ENCODE measurements around the gene LRIG1. TPM values are rescaled to one million over a fixed set of nuclear protein-coding genes. Genes with fewer than 3 reads are reported as not detected.

LRIG1 gene
- total RNA-seq, 1 experiment from 2014 or later: 5.3 TPM

DNA sequence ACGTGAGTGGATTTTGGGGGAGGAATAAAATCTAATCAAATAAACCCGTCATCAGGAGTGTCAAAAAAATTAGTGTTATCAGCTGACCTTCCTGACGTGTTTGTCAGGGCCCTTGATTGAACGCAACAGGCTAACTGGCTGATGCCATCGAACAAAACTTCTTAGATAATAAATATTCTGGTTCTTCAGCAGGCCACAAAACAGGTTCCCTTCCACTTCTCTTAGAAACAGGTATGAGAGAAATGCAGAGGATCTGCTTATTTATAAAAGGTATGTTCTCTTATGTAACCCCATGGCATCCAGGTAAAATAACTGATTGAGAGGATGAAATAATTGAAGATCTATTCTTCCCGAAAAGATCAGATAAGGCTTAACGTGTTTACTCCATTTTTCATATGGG lies 7.6 kb upstream of the LRIG1 start:
- in situ Hi-C loops (cut with HindIII; ENCODE audit: low pct_unique_long_range_greater_than_20kb, low sequenced_read_pairs) (no loop called here), intact Hi-C loops (cut with micrococcal nuclease; ENCODE audit: unreplicated experiment) (no loop called here)
- BruUV-seq (replicated peaks): no TSS peak
- Histone ChIP-seq H3K4me3 (ENCODE audit: low read depth in 2 of 2, low read length in 2 of 2) (no peak overlapping the region), H3K27me3 (ENCODE audit: control insufficient read depth, insufficient read depth, low read length) (no peaks in the 10 kb centered on the region), H3K27ac (ENCODE audit: low read length) (no peak overlapping the region), H3K9me3 (ENCODE audit: control insufficient read depth, insufficient read depth, low read depth, low read length) (no peaks in the 10 kb centered on the region), H3K4me1 (ENCODE audit: control insufficient read depth, insufficient read depth, low read length) (no peaks in the 10 kb centered on the region), H3K36me3 (ENCODE audit: control insufficient read depth, insufficient read depth, low read length) (no peaks in the 10 kb centered on the region)
- TF ChIP-seq TCF7L2 (IDR thresholded peaks at IDR 0.05; ENCODE audit: low read depth, low read length) (no peak), SIN3A (IDR thresholded peaks at IDR 0.05; ENCODE audit: borderline replicate concordance, insufficient read depth, low read depth, low read length) (no peak), POLR2AphosphoS5 (IDR thresholded peaks at IDR 0.05; ENCODE audit: low read depth, low read length) (no peak)
- TF ChIP-seq, protein P1, sequence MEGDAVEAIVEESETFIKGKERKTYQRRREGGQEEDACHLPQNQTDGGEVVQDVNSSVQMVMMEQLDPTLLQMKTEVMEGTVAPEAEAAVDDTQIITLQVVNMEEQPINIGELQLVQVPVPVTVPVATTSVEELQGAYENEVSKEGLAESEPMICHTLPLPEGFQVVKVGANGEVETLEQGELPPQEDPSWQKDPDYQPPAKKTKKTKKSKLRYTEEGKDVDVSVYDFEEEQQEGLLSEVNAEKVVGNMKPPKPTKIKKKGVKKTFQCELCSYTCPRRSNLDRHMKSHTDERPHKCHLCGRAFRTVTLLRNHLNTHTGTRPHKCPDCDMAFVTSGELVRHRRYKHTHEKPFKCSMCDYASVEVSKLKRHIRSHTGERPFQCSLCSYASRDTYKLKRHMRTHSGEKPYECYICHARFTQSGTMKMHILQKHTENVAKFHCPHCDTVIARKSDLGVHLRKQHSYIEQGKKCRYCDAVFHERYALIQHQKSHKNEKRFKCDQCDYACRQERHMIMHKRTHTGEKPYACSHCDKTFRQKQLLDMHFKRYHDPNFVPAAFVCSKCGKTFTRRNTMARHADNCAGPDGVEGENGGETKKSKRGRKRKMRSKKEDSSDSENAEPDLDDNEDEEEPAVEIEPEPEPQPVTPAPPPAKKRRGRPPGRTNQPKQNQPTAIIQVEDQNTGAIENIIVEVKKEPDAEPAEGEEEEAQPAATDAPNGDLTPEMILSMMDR (IDR thresholded peaks at IDR 0.05): no peak
- TF ChIP-seq, protein P2, sequence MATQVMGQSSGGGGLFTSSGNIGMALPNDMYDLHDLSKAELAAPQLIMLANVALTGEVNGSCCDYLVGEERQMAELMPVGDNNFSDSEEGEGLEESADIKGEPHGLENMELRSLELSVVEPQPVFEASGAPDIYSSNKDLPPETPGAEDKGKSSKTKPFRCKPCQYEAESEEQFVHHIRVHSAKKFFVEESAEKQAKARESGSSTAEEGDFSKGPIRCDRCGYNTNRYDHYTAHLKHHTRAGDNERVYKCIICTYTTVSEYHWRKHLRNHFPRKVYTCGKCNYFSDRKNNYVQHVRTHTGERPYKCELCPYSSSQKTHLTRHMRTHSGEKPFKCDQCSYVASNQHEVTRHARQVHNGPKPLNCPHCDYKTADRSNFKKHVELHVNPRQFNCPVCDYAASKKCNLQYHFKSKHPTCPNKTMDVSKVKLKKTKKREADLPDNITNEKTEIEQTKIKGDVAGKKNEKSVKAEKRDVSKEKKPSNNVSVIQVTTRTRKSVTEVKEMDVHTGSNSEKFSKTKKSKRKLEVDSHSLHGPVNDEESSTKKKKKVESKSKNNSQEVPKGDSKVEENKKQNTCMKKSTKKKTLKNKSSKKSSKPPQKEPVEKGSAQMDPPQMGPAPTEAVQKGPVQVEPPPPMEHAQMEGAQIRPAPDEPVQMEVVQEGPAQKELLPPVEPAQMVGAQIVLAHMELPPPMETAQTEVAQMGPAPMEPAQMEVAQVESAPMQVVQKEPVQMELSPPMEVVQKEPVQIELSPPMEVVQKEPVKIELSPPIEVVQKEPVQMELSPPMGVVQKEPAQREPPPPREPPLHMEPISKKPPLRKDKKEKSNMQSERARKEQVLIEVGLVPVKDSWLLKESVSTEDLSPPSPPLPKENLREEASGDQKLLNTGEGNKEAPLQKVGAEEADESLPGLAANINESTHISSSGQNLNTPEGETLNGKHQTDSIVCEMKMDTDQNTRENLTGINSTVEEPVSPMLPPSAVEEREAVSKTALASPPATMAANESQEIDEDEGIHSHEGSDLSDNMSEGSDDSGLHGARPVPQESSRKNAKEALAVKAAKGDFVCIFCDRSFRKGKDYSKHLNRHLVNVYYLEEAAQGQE (IDR thresholded peaks at IDR 0.05; ENCODE audit: insufficient read depth in 1 of 2, low read depth in 2 of 2, low read length in 1 of 2): no peak
- ATAC-seq: no peak
- ChIA-PET POLR2A (no interaction called here), CTCF (no interaction called here)
- no peak for DNase-seq (ENCODE audit: low read depth, low spot score)

DNA sequence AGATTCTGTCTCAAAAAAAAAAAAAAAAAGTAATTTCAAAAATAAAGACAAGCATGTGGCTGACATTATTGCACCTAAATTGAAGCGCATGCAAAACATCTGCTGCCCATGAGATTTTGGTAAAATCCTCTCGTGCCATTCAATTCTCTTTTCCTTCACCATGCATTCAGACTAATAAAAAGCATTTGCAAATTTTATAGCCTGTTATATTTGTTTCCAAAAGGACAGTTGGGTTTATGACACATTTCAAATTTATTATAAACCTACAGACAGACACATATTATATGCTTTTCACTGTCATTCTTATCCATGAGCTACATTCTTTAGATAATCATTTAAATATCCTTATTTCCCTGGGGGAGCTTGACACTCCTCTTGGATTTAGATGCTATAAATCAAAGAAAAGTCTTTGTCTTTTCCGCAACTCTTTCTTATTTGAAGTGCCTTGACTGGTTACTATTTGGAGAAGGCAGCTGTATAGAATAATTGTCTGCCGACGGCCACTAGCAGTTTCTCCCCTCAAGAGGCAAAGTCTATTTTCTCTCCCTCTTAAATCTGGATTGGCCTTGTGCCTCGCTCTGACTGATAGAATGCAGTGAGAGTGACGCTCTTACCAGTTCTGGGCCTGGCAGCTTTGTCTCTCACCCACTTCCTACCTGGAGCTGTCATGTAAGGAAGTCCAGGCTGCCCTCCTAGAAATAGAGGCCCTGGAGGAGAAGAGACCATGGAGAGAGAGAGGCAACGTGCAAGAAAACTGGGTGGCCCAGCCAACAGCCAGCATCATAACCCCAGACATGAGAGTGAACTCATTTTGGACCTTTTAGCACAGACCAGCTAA lies 6.8 kb upstream of the LRIG1 start:
- ChIA-PET CTCF (no interaction called here), POLR2A (no interaction called here)
- H3K36me3 ChIP-seq (ENCODE audit: control insufficient read depth, insufficient read depth, low read length): no peaks in the 10 kb centered on the region
- in situ Hi-C loops (cut with HindIII; ENCODE audit: low pct_unique_long_range_greater_than_20kb, low sequenced_read_pairs): no loop called here
- TF ChIP-seq POLR2AphosphoS5 (IDR thresholded peaks at IDR 0.05; ENCODE audit: low read depth, low read length) (no peak), TCF7L2 (IDR thresholded peaks at IDR 0.05; ENCODE audit: low read depth, low read length) (no peak), SIN3A (IDR thresholded peaks at IDR 0.05; ENCODE audit: borderline replicate concordance, insufficient read depth, low read depth, low read length) (no peak)
- TF ChIP-seq, protein P1 (IDR thresholded peaks at IDR 0.05): no peak
- TF ChIP-seq, protein P2 (IDR thresholded peaks at IDR 0.05; ENCODE audit: insufficient read depth in 1 of 2, low read depth in 2 of 2, low read length in 1 of 2): no peak
- H3K27ac ChIP-seq (ENCODE audit: low read length): no peak overlapping the region
- no peaks in the 10 kb centered on the region for H3K9me3 ChIP-seq (ENCODE audit: control insufficient read depth, insufficient read depth, low read depth, low read length)
- ATAC-seq: no peak
- H3K4me3 ChIP-seq (ENCODE audit: low read depth in 2 of 2, low read length in 2 of 2): no peak overlapping the region
- peaks cover 3% of the 10 kb centered on the region; the same call in 1 of the 2 replicates for H3K27me3 ChIP-seq (ENCODE audit: control insufficient read depth, insufficient read depth, low read length)
- H3K4me1 ChIP-seq (ENCODE audit: control insufficient read depth, insufficient read depth, low read length): no peaks in the 10 kb centered on the region
- no peak for DNase-seq (ENCODE audit: low read depth, low spot score)
- intact Hi-C loops (cut with micrococcal nuclease; ENCODE audit: unreplicated experiment): no loop called here
- no TSS peak for BruUV-seq (replicated peaks)

Data from Panc1 (cell line).